ENCODE results near the gene ALDH1L1.

DNA sequence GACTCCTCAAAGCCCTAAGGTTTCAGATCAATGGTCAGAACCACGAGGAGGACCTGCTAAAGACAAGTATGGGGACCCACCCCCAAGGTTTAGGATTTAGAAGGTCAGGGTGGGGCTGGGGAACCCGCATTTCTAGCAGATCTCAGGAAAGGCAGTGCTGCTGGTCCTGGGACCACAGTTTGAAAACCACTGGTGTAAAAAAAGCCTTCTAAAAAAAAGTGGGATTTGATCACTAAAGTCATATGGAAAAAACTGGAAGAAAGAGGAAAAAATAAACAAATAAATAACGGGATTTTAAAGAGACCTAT is 97.3 kb downstream of the ALDH1L1 start:
- no peak for TF ChIP-seq CTCF (IDR thresholded peaks at IDR 0.05)
- no peak for TF ChIP-seq POLR2A (IDR thresholded peaks at IDR 0.05)

Measured in body of pancreas (tissue), 4 donors.